C4-2B (cell line): ENCODE results near the gene QSOX2.

Experiments
- ZFX ChIP-seq: fragments of 450-650 bp; IDR thresholded peaks from 2 replicates; pipeline ENCODE4 v1.6.1; 2017
- TF ChIP-seq, protein P1 (sequence below): fragments of 450-650 bp; conservative IDR thresholded peaks from 2 replicates; pipeline ENCODE4 v1.5.1; 2017; ENCODE audit warnings: mild to moderate bottlenecking

DNA sequence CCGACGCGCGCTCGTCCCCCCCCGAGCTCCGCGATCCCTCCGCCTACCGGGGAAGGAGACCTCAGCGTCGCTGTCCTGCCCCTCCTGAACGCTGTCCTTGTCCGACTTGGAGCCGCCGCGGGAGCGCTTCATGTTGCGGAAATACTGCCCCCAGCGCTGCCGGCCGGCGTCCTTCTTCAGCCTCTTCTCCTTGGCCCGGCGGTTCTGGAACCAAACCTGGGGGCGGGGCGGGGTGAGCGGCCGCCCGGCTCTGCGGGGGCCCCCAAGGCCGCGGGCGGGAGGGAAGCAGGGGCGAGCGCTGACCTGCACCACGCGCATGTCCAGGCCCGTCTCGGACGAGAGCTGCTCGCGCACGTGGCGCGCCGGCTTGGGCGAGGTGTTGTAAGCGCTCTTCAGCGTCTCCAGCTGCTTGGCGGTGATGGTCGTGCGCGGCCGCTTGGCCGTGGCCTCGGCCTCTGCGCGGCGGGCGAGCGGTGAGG, 47.0 kb downstream of the QSOX2 start:
- TF ChIP-seq, protein P1, sequence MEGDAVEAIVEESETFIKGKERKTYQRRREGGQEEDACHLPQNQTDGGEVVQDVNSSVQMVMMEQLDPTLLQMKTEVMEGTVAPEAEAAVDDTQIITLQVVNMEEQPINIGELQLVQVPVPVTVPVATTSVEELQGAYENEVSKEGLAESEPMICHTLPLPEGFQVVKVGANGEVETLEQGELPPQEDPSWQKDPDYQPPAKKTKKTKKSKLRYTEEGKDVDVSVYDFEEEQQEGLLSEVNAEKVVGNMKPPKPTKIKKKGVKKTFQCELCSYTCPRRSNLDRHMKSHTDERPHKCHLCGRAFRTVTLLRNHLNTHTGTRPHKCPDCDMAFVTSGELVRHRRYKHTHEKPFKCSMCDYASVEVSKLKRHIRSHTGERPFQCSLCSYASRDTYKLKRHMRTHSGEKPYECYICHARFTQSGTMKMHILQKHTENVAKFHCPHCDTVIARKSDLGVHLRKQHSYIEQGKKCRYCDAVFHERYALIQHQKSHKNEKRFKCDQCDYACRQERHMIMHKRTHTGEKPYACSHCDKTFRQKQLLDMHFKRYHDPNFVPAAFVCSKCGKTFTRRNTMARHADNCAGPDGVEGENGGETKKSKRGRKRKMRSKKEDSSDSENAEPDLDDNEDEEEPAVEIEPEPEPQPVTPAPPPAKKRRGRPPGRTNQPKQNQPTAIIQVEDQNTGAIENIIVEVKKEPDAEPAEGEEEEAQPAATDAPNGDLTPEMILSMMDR, result no peak
- no peak for TF ChIP-seq ZFX
